Measurements from ENCODE around the gene ZIC5.
"Not testable (repeated sequence)": the region's sequence is repeated elsewhere in the genome, so short reads cannot be mapped to it uniquely, and the experiment has no call there.

DNA sequence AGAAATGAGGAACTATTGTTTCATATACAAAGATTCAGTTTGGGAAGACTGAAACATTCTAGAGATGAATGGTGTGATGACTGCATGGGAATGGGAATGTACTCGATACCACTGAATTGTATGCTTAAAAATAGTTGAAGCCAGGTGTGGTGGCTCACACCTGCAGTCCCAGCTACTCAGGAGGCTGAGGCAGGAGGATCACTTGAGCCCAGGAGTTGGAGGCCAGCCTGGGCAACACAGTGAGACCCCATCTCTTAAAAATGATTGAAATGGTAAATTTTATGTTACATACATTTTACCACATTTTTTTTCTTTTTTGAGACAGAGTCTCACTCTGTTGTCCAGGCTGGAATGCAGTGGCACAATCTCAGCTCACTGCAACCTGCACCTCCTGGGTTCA is 19.9 kb downstream of the ZIC5 start:
- TF ChIP-seq, protein P1, sequence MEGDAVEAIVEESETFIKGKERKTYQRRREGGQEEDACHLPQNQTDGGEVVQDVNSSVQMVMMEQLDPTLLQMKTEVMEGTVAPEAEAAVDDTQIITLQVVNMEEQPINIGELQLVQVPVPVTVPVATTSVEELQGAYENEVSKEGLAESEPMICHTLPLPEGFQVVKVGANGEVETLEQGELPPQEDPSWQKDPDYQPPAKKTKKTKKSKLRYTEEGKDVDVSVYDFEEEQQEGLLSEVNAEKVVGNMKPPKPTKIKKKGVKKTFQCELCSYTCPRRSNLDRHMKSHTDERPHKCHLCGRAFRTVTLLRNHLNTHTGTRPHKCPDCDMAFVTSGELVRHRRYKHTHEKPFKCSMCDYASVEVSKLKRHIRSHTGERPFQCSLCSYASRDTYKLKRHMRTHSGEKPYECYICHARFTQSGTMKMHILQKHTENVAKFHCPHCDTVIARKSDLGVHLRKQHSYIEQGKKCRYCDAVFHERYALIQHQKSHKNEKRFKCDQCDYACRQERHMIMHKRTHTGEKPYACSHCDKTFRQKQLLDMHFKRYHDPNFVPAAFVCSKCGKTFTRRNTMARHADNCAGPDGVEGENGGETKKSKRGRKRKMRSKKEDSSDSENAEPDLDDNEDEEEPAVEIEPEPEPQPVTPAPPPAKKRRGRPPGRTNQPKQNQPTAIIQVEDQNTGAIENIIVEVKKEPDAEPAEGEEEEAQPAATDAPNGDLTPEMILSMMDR (conservative IDR thresholded peaks at IDR 0.05; ENCODE audit: low read depth, low read length) = not testable (repeated sequence)
- TF ChIP-seq EZH2 (IDR thresholded peaks at IDR 0.05; ENCODE audit: low read length, unreplicated experiment) = not testable (repeated sequence)
